ENCODE results near the gene OSBPL6. TPM values are rescaled to one million over a fixed set of nuclear protein-coding genes. Genes with fewer than 3 reads are reported as not detected.
A peak's percentile ranks its signal among the peaks of the same experiment; 100 is the strongest.

OSBPL6 gene
- total and polyA plus RNA-seq, 2 of the 13 experiments (the other 11 are each of a cell fraction or from before 2014, with no cell fraction given) = 0.03 to 0.11 TPM

GRCh38 chr2:178195390-178196166 is 1.3 kb downstream of the OSBPL6 start (continued):
- TF ChIP-seq ZNF224 (CRISPR knock-in tag; IDR thresholded peaks at IDR 0.05) (no peak), PAWR (CRISPR knock-in tag; IDR thresholded peaks at IDR 0.05; ENCODE audit: borderline replicate concordance) (no peak), EZH2 (conservative IDR thresholded peaks at IDR 0.05; ENCODE audit: low read depth, low read length) (0 out of 2 replicates have a peak, but pooled peaks have one; percentile 73), PHF21A (CRISPR knock-in tag; IDR thresholded peaks at IDR 0.05) (no peak), KAT2B (IDR thresholded peaks at IDR 0.05; ENCODE audit: borderline replicate concordance, low read depth, low read length) (no peak), ZNF547 (CRISPR knock-in tag; IDR thresholded peaks at IDR 0.05) (no peak), MTA1 (CRISPR knock-in tag; IDR thresholded peaks at IDR 0.05; ENCODE audit: borderline replicate concordance) (no peak), KMT2A (CRISPR knock-in tag; IDR thresholded peaks at IDR 0.05) (no peak), HIC2 (CRISPR knock-in tag; IDR thresholded peaks at IDR 0.05; ENCODE audit: low read depth) (no peak), MBD4 (IDR thresholded peaks at IDR 0.05; ENCODE audit: borderline replicate concordance, low read length) (no peak), MAZ (IDR thresholded peaks at IDR 0.05; ENCODE audit: borderline replicate concordance, low read depth, low read length) (no peak), MAZ (CRISPR knock-in tag; IDR thresholded peaks at IDR 0.05; ENCODE audit: low read depth) (no peak), NR2F1 (CRISPR knock-in tag; IDR thresholded peaks at IDR 0.05) (no peak), CC2D1A (CRISPR knock-in tag; IDR thresholded peaks at IDR 0.05) (no peak), GTF2F1 (IDR thresholded peaks at IDR 0.05; ENCODE audit: low read length) (no peak), CTCF (CRISPR knock-in tag; IDR thresholded peaks at IDR 0.05) (no peak)
- TF ChIP-seq, protein P1, sequence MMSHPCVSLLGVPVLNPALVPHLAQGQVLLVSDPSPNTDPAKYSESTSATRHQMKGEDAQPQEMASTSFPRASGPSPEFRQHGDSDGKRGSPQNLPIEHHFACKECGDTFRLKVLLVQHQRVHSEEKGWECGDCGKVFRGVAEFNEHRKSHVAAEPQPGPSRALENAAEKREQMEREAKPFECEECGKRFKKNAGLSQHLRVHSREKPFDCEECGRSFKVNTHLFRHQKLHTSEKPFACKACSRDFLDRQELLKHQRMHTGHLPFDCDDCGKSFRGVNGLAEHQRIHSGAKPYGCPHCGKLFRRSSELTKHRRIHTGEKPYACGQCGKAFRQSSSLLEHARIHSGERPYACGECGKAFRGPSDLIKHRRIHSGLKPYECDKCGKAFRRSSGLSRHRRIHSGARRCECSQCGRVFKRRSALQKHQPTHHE (CRISPR knock-in tag; IDR thresholded peaks at IDR 0.05; ENCODE audit: borderline replicate concordance) = no peak
- TF ChIP-seq, protein P2, sequence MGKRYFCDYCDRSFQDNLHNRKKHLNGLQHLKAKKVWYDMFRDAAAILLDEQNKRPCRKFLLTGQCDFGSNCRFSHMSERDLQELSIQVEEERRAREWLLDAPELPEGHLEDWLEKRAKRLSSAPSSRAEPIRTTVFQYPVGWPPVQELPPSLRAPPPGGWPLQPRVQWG (CRISPR knock-in tag; IDR thresholded peaks at IDR 0.05; ENCODE audit: borderline replicate concordance, low read depth) = no peak
- TF ChIP-seq, protein P3, sequence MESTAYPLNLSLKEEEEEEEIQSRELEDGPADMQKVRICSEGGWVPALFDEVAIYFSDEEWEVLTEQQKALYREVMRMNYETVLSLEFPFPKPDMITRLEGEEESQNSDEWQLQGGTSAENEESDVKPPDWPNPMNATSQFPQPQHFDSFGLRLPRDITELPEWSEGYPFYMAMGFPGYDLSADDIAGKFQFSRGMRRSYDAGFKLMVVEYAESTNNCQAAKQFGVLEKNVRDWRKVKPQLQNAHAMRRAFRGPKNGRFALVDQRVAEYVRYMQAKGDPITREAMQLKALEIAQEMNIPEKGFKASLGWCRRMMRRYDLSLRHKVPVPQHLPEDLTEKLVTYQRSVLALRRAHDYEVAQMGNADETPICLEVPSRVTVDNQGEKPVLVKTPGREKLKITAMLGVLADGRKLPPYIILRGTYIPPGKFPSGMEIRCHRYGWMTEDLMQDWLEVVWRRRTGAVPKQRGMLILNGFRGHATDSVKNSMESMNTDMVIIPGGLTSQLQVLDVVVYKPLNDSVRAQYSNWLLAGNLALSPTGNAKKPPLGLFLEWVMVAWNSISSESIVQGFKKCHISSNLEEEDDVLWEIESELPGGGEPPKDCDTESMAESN (CRISPR knock-in tag; conservative IDR thresholded peaks at IDR 0.05) = no peak
- TF ChIP-seq, protein P4, sequence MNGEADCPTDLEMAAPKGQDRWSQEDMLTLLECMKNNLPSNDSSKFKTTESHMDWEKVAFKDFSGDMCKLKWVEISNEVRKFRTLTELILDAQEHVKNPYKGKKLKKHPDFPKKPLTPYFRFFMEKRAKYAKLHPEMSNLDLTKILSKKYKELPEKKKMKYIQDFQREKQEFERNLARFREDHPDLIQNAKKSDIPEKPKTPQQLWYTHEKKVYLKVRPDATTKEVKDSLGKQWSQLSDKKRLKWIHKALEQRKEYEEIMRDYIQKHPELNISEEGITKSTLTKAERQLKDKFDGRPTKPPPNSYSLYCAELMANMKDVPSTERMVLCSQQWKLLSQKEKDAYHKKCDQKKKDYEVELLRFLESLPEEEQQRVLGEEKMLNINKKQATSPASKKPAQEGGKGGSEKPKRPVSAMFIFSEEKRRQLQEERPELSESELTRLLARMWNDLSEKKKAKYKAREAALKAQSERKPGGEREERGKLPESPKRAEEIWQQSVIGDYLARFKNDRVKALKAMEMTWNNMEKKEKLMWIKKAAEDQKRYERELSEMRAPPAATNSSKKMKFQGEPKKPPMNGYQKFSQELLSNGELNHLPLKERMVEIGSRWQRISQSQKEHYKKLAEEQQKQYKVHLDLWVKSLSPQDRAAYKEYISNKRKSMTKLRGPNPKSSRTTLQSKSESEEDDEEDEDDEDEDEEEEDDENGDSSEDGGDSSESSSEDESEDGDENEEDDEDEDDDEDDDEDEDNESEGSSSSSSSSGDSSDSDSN (CRISPR knock-in tag; IDR thresholded peaks at IDR 0.05) = no peak
